K562 (cell line): ENCODE measurements around the gene FGFRL1. TPM values are rescaled to one million over a fixed set of nuclear protein-coding genes. Genes with fewer than 3 reads are reported as not detected.

ENCODE experiments used
- DMBX1 ChIP-seq: fragments of 250-450 bp; sonication (Bioruptor Pico); IDR thresholded peaks from 2 replicates; pipeline ENCODE4 v1.8.0; 2022; ENCODE audit warnings: inconsistent platforms, mild to moderate bottlenecking, moderate library complexity, borderline replicate concordance
- JUN ChIP-seq, 2 experiments: sonication (generic) in 1 of 2; formaldehyde crosslinking in 1 of 2; IDR thresholded peaks; 2 replicates each; pipeline versions ENCODE4 v1.6.1 to v1.8.0; 2012 to 2022; ENCODE audit warnings: borderline replicate concordance in 2 of 2, mild to moderate bottlenecking in 2 of 2, improper control_type of control experiment in 1 of 2, low read depth in 1 of 2, low read length in 1 of 2, missing genetic modification reagents in 1 of 2
- MTA3 ChIP-seq: fragments of 450-650 bp; formaldehyde crosslinking; IDR thresholded peaks from 2 replicates; pipeline ENCODE4 v1.6.1; 2017; ENCODE audit warnings: mild to moderate bottlenecking, borderline replicate concordance
- NRF1 ChIP-seq, 2 experiments: fragments of 450-650 bp; IDR thresholded peaks in 1 of 2; conservative IDR thresholded peaks in 1 of 2; 2 replicates each; pipeline ENCODE4 v1.6.1; 2014; ENCODE audit warnings: mild to moderate bottlenecking in 2 of 2
- PCBP2 ChIP-seq: fragments of 200-400 bp; formaldehyde crosslinking; IDR thresholded peaks from 2 replicates; pipeline ENCODE4 v1.6.1; 2018; ENCODE audit warnings: low read length, low read depth, mild to moderate bottlenecking, moderate library complexity; ENCODE audit not compliant: poor library complexity, severe bottlenecking
- TCF15 ChIP-seq: fragments of 250-450 bp; sonication (Bioruptor Pico); IDR thresholded peaks from 2 replicates; pipeline ENCODE4 v1.8.0; 2022; ENCODE audit warnings: moderate library complexity, mild to moderate bottlenecking, inconsistent platforms
- U2AF1 ChIP-seq: fragments of 200-400 bp; formaldehyde crosslinking; optimal IDR thresholded peaks from 2 replicates; pipeline ENCODE3; 2017; ENCODE audit warnings: mild to moderate bottlenecking, low read depth, low read length, moderate library complexity
- ZBTB11 ChIP-seq, 3 experiments: fragments of 200-800 bp in 1 of 3; fragments of 250-450 bp in 1 of 3; fragments of 450-650 bp in 1 of 3; sonication (Bioruptor Pico) in 1 of 3; sonication (Bioruptor generic) in 1 of 3; formaldehyde crosslinking in 1 of 3; IDR thresholded peaks; 2 replicates each; pipeline versions ENCODE4 v1.6.1 to v1.8.0; 2016 to 2022; ENCODE audit warnings: mild to moderate bottlenecking in 2 of 3, missing genetic modification characterization in 2 of 3, missing compliant biosample characterization in 1 of 3, moderate library complexity in 1 of 3
- ZBTB33 ChIP-seq: sonication (generic); formaldehyde crosslinking; IDR thresholded peaks from 2 replicates; pipeline ENCODE4 v1.8.1; 2023; ENCODE audit warnings: mild to moderate bottlenecking, missing genetic modification reagents
- ZMIZ1 ChIP-seq, 2 experiments: fragments of 150-350 bp in 1 of 2; IDR thresholded peaks; 2 replicates each; pipeline ENCODE4 v1.6.1; 2012 to 2016; ENCODE audit warnings: low read depth in 2 of 2, low read length in 2 of 2, mild to moderate bottlenecking in 1 of 2, moderate library complexity in 1 of 2
- polyA plus RNA-seq, 8 experiments: library from polyadenylated mRNA; depleted of rRNA in 4 of 8; stranded (reverse) in 5 of 8; unstranded in 3 of 8; fragments of >200 nt; fragmentation: Nextera tagmentation in 2 of 8; fragmentation: Illumina TruSeq in 1 of 8; extraction: Ambion mirVana in 2 of 8; extraction: Trizol in 1 of 8; gene quantifications; 2 replicates each; pipeline versions ENCODE4 v1.2.1 to v1.2.3, GENCODE V29; 2011 to 2014; ENCODE audit warnings: inconsistent platforms in 1 of 8, missing spikeins in 1 of 8
- total RNA-seq, 7 experiments: library from RNA; depleted of rRNA in 6 of 7; stranded (reverse); fragments of >200 nt in 6 of 7; fragmentation: Illumina TruSeq in 2 of 7; extraction: Trizol in 2 of 7; gene quantifications; 2 replicates each; pipeline versions ENCODE4 v1.2.1 to v1.2.3, GENCODE V29; 2011 to 2021; ENCODE audit warnings: low replicate concordance in 1 of 7

Gene FGFRL1
- total and polyA plus RNA-seq, 9 of the 15 experiments (the other 6 are each of a cell fraction or from before 2014, with no cell fraction given) = 0.34 to 49.9 (median 14.6) TPM

GRCh38 chr4:992297-993110, 18.9 kb upstream of the FGFRL1 start (continued):
- TF ChIP-seq ZBTB11 (CRISPR knock-in tag; IDR thresholded peaks at IDR 0.05) (peak in 1 of 3 experiments; percentile 94; a peak in 2 of 6 replicates), DMBX1 (CRISPR knock-in tag) (no peak; the same call in 1 of the 2 replicates), JUN (IDR thresholded peaks at IDR 0.05; ENCODE audit: borderline replicate concordance, low read depth, low read length) (peak; percentile 64; the same call in 1 of the 2 replicates), JUN (CRISPR knock-in tag; IDR thresholded peaks at IDR 0.05; ENCODE audit: borderline replicate concordance) (no peak), ZMIZ1 (IDR thresholded peaks at IDR 0.05; ENCODE audit: low read depth in 2 of 2, low read length in 2 of 2) (0 out of 4 replicates have a peak, but pooled peaks of 1 of the 2 experiments have one; percentile 26), U2AF1 (no peak), MTA3 (peak; percentile 85; the same call in 1 of the 2 replicates), NRF1 (conservative IDR thresholded peaks at IDR 0.05 in 1 of 2, IDR thresholded peaks at IDR 0.05 in 1 of 2) (peak; percentile 53 to 67), TCF15 (0 out of 2 replicates have a peak, but pooled peaks have one; percentile 10), PCBP2 (no peak), ZBTB33 (CRISPR knock-in tag) (peak; percentile 68)
